ENCODE measurements around the gene CAB39L. TPM values are rescaled to one million over a fixed set of nuclear protein-coding genes. Genes with fewer than 3 reads are reported as not detected.

Gene CAB39L
- total and polyA plus RNA-seq, 2 experiments from 2014 or later = 3.3 to 4.4 TPM

DNA sequence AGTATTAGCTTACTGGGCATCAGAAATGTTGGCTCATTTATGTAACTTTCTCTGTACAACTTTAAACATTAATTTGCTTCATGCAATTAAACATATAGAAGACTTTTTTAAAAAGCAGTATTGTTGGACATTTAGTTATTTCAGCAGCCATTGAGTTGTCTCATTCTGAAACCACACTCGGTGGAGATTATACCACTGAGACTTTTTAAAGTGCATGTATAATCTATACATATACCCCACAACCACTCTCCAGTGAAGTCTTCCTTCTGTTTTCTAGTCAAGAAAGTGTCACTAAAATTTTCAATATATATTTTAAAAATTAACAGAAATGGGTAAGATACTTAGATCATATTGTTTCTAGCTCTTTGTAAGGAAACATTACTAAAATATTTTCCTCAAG is 15.7 kb upstream of the CAB39L start:
- no peaks in the 10 kb centered on the region for H3K27me3 ChIP-seq (ENCODE audit: insufficient read depth)
- H3K4me1 Mint-ChIP-seq = peaks cover under 1% of the 10 kb centered on the region; the same call in 1 of the 3 replicates
- H3K27me3 Mint-ChIP-seq (ENCODE audit: insufficient read depth, low read depth, poor library complexity) = no peaks in the 10 kb centered on the region
- no peak overlapping the region for H3K27ac ChIP-seq (ENCODE audit: low read depth)
- H3K36me3 ChIP-seq (ENCODE audit: insufficient read depth) = peaks cover 20% of the 10 kb centered on the region; the same call in 1 of the 2 replicates
- H4K20me1 ChIP-seq (replicated peaks; ENCODE audit: insufficient read depth) = no peaks in the 10 kb centered on the region
- H3F3A ChIP-seq (replicated peaks; ENCODE audit: low read depth) = no peaks in the 10 kb centered on the region
- H3K36me3 Mint-ChIP-seq (ENCODE audit: low read depth) = peaks cover 39% of the 10 kb centered on the region
- no peaks in the 10 kb centered on the region for H3K9me2 ChIP-seq (ENCODE audit: insufficient read depth)
- H3K4me3 Mint-ChIP-seq = no peak overlapping the region
- no peaks in the 10 kb centered on the region for H3K79me2 ChIP-seq (replicated peaks; ENCODE audit: insufficient read depth)
- H3K27ac Mint-ChIP-seq = no peak overlapping the region
- peaks cover 31% of the 10 kb centered on the region for H3K9me3 Mint-ChIP-seq
- H3K4me3 ChIP-seq = no peak overlapping the region
- TF ChIP-seq JUNB (IDR thresholded peaks at IDR 0.05; ENCODE audit: unreplicated experiment) (no peak), ZNF331 (CRISPR knock-in tag; IDR thresholded peaks at IDR 0.05; ENCODE audit: low read depth) (no peak), POLR2AphosphoS5 (IDR thresholded peaks at IDR 0.05; ENCODE audit: low read depth) (no peak), CREB1 (CRISPR knock-in tag; IDR thresholded peaks at IDR 0.05; ENCODE audit: low read depth) (no peak)
- TF ChIP-seq, protein P1, sequence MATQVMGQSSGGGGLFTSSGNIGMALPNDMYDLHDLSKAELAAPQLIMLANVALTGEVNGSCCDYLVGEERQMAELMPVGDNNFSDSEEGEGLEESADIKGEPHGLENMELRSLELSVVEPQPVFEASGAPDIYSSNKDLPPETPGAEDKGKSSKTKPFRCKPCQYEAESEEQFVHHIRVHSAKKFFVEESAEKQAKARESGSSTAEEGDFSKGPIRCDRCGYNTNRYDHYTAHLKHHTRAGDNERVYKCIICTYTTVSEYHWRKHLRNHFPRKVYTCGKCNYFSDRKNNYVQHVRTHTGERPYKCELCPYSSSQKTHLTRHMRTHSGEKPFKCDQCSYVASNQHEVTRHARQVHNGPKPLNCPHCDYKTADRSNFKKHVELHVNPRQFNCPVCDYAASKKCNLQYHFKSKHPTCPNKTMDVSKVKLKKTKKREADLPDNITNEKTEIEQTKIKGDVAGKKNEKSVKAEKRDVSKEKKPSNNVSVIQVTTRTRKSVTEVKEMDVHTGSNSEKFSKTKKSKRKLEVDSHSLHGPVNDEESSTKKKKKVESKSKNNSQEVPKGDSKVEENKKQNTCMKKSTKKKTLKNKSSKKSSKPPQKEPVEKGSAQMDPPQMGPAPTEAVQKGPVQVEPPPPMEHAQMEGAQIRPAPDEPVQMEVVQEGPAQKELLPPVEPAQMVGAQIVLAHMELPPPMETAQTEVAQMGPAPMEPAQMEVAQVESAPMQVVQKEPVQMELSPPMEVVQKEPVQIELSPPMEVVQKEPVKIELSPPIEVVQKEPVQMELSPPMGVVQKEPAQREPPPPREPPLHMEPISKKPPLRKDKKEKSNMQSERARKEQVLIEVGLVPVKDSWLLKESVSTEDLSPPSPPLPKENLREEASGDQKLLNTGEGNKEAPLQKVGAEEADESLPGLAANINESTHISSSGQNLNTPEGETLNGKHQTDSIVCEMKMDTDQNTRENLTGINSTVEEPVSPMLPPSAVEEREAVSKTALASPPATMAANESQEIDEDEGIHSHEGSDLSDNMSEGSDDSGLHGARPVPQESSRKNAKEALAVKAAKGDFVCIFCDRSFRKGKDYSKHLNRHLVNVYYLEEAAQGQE (IDR thresholded peaks at IDR 0.05; ENCODE audit: unreplicated experiment) = no peak
- TF ChIP-seq, protein P2, sequence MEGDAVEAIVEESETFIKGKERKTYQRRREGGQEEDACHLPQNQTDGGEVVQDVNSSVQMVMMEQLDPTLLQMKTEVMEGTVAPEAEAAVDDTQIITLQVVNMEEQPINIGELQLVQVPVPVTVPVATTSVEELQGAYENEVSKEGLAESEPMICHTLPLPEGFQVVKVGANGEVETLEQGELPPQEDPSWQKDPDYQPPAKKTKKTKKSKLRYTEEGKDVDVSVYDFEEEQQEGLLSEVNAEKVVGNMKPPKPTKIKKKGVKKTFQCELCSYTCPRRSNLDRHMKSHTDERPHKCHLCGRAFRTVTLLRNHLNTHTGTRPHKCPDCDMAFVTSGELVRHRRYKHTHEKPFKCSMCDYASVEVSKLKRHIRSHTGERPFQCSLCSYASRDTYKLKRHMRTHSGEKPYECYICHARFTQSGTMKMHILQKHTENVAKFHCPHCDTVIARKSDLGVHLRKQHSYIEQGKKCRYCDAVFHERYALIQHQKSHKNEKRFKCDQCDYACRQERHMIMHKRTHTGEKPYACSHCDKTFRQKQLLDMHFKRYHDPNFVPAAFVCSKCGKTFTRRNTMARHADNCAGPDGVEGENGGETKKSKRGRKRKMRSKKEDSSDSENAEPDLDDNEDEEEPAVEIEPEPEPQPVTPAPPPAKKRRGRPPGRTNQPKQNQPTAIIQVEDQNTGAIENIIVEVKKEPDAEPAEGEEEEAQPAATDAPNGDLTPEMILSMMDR (conservative IDR thresholded peaks at IDR 0.05; ENCODE audit: low read depth in 2 of 2) = no peak
- no peak overlapping the region for H3K4me2 ChIP-seq
- ATAC-seq (no peak), DNase-seq (ENCODE audit: low spot score) (no peak)
- no peak overlapping the region for H2AFZ ChIP-seq
- no peaks in the 10 kb centered on the region for H3K4me1 ChIP-seq (ENCODE audit: insufficient read depth)

DNA sequence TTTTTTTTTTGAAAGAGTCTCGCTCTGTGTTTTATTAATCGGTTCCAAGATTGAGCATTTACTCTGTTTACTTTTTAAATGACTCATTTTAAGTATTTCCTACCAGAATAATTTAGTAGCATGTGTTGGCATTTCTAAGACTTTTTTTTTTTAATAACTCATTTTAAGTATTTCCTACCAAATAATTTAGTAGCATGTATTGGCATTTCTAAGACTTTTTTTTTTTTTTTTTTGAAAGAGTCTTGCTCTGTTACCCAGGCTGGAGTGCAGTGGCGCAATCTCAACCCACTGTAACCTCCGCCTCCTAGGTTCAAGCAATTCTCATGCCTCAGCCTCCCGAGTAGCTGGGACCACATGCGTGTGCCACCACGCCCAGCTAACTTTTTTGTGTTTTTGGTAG is 13.4 kb upstream of the CAB39L start:
- Histone ChIP-seq H3K4me3 (no peak overlapping the region), H3K79me2 (replicated peaks; ENCODE audit: insufficient read depth) (no peaks in the 10 kb centered on the region), H2AFZ (no peak overlapping the region), H3F3A (replicated peaks; ENCODE audit: low read depth) (no peaks in the 10 kb centered on the region), H4K20me1 (replicated peaks; ENCODE audit: insufficient read depth) (no peaks in the 10 kb centered on the region), H3K27ac (ENCODE audit: low read depth) (no peak overlapping the region), H3K4me2 (no peak overlapping the region), H3K27me3 (ENCODE audit: insufficient read depth) (no peaks in the 10 kb centered on the region), H3K36me3 (ENCODE audit: insufficient read depth) (peaks cover 4% of the 10 kb centered on the region; the same call in 1 of the 2 replicates), H3K9me2 (ENCODE audit: insufficient read depth) (no peaks in the 10 kb centered on the region), H3K4me1 (ENCODE audit: insufficient read depth) (no peaks in the 10 kb centered on the region)
- ATAC-seq (no peak), DNase-seq (ENCODE audit: low spot score) (no peak)
- Mint-ChIP-seq H3K4me1 (peaks cover 3% of the 10 kb centered on the region; the same call in 2 of the 3 replicates), H3K27ac (no peak overlapping the region), H3K27me3 (ENCODE audit: insufficient read depth, low read depth, poor library complexity) (no peaks in the 10 kb centered on the region), H3K4me3 (no peak overlapping the region), H3K36me3 (ENCODE audit: low read depth) (peaks cover 16% of the 10 kb centered on the region), H3K9me3 (peaks cover 7% of the 10 kb centered on the region; the same call in 2 of the 3 replicates)
- TF ChIP-seq POLR2AphosphoS5 (IDR thresholded peaks at IDR 0.05; ENCODE audit: low read depth) (no peak), ZNF114 (CRISPR knock-in tag; IDR thresholded peaks at IDR 0.05) (no peak)

Measured in GM23338 (cell line).